HG03066 (cell line): Measurements from ENCODE around the gene LPAR1.

Source experiments
- ATAC-seq: cut with Tn5 transposase; IDR thresholded peaks from one replicate; pipeline ENCODE4 v1.9.1; 2021; ENCODE audit warnings: low read depth; ENCODE audit not compliant: unreplicated experiment

The LPAR1 gene

DNA sequence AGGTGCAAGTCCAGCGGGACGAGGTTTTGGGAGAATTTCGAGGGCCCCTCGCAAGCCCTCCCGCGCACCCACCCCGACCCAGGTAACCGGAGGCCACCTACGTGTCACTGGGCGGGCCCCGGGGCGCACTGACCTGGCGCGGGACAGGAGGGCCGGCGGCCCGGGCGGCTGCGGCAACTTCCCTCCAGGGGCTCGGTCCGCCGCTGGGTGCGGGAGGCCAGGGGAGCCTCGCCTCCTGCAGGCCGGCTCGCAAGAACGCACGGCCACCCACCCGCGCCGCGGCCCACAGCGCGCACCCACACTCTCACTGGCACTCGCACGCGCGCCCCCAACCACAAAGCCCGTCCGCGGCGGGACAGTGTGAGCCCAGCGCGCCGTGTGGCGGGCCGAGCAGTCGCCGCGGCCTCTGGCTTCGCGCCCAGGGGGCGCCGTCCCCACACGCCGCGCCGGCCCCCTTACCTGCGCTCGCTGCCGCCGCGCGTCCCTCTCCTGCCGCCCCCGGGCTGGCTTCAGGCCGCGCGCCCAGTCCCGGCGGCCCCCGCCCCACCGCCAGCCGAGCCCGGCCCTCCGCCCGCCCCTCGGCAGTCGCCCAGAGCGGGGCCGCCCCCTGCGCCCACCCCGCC is 451 bp downstream of the LPAR1 start:
- no peak for ATAC-seq

DNA sequence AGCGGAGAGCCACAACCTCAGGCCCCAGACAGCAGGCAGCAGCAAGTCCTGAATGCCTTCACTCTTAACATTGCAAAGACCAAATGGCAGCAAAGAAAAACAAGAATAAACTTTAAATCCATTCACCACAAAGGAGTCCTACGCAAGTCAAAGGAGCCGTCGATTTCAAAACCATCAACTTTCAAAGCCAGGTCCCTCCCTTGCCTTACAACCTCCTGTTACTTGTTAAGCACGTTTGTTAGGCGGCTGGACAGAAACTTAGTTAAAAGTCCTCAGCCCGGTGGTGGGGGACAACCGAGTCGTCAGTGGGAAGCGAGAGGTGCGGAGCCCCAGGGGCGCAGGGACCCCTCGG is 938 bp downstream of the LPAR1 start:
- no peak for ATAC-seq

DNA sequence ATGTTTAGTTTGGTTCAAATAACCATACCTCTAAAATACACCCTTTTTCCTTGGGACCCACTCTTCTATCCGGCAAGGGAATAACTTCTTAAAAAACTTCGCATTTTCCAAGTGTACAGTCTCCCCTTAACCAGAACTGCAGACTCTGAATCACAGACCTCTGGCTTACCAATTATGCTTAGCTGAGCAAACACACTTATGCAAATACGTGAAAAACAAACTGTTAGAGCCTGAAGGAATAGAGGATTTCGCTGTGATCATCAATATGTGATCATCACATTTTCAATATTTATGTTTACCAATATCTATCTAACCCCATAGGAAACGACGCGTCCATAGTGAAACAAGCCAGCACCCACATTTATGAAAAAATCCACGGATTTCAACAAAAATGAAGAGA is 1.3 kb downstream of the LPAR1 start:
- no peak for ATAC-seq

DNA sequence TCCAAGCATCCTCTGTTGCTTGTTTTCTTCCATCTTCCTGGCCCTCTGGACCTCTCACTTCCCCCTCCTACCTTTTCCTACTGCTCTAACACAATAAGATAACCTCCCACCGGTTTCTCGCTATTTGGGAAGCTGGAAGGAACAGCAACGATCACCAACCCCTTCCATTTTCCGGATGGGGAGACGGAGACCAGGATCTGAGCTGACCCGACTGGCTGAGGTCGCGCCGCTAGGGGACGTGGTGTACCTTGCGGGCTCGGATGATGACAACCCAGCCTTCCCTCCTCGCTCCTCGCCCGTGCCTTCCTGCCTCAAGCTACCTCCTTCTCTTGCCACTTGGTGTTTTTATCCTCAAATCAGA is 1.9 kb downstream of the LPAR1 start:
- no peak for ATAC-seq

DNA sequence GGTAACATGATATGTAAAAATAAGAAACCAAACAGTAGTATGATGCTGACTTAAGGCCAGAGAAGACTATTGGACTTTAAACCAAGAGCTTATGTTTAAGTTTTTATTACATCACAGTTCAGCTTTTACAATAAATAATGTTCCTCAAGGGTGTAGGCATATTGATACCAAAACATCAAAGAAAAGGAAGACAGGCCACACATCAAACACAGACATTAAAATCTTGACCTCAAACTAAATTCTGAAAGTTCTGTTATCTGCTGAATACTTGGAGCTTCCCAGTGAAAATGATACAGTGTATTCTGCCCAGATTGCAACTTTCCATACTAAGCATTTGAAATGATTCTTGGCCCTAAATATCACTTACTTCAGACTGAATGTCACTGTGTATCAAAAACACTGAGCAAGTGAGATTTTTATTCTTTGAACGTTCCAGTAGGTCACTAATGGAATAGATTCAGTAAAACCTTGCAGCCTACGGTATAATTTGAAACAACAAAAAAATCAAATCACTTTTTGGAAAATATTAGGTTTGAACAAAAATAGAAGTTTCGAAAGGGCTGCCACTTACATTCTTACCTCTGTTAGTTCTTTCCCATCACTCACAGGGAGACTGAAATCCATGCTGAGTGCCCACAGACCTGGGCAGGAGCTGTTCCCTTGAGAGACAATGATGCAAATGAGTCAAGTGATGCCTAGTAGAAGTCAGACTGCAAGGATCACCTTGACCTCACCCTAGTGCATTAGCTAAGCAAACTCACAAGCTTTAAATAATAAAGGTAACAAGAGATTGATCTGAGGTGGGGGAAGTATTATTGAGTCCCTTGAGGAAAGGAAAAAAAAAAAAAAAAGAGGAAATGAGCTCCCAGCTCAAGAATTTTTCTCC is 2.5 kb downstream of the LPAR1 start:
- no peak for ATAC-seq

DNA sequence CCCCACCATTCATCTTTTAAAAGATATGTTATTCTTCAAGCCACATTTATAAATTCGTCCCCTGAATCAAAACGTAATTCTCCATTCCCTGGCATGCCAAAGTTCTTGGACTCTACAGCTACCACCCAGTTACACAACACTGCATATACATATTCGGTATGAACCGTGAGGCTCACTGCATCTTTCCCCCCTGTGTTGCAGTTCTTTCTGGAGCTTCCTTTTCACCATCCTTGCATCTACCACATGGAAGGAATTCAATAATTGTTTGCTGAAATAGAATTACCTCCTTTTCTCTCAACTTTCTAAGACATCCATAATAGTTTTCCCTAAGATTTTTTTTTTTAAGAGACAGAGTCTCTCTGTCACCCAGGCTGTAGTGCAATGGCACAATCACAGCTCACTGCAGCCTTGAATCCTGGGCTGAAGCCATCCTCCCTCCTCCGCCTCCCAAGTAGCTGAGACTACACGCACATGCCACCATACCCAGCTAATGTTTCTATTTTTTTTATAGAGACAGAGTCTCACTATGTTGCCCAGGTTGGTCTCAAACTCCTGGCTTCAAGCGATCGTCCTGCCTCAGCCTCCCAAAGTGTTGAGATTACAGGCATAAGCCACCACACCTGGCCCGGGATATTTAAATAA is 3.3 kb downstream of the LPAR1 start:
- no peak for ATAC-seq

DNA sequence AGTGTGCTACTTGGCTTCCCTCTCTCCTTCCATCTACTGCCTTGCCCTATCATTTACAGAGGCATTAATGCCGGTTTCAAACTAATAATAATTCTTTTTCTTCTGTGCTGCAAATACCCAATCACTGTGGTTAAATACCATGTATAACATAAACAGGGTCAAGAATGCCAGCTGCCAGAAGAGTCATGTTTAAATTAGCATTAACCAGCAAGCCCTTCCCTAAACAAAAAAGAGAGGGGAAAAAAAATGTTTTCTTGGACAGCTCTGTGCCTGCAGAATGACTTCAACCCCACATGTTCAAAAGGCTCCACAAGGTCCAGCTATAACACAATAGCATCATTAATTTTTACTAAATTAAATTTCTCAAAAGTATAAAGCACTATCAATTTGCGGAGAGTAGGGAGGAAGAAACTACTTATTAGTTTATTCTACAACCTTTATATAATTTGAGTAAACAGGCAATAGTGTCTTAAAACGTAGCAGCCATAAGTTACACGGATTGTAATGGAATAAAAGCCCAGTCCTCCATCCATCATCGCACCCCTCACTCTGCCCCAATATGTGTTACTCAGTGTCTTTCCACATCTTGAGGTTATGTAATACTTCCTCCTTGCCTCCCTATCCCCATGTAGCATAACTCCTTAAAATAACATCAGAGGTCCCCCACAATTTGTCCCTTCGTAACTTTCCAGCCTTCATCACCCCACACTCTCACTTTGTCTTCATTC is 3.9 kb downstream of the LPAR1 start:
- ATAC-seq = no peak

DNA sequence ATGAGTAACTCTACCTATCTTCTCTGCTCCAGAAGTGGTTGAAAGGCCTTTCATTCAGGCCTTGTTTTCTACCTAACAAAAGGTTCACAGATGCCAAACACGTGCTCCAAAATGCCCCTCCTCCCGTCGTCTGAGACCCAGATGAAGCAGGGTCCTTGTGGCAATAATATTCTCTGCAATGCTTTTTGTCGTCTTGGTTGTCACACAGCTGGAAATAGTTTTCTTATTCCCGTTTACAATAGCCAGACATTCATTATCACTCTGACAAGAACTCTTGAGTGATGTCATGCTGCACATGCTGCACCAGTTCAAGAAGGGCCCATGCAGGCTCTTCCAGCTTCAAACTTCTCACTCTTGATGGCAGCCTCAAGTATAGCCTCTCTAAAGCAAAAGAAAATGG is 7.8 kb downstream of the LPAR1 start:
- ATAC-seq = no peak

DNA sequence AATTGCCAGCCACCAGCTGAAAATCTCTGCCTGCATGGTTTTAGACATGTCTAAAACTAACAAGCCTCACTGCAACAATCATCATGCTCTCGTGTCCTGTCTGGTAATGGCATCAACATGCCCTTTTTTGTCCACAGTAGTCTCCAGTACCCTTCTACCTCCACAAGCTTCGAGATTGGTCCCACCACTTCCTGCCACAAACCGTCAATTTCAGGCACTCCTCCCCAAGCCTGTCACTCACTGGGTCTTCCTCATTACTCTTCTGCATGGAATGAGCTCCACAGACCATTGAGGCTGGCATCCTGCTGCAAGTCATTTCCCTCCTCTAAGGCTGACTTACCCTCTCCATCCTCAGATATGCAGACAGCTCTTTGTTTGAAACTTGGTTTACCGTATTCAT is 9.0 kb downstream of the LPAR1 start:
- ATAC-seq = no peak

DNA sequence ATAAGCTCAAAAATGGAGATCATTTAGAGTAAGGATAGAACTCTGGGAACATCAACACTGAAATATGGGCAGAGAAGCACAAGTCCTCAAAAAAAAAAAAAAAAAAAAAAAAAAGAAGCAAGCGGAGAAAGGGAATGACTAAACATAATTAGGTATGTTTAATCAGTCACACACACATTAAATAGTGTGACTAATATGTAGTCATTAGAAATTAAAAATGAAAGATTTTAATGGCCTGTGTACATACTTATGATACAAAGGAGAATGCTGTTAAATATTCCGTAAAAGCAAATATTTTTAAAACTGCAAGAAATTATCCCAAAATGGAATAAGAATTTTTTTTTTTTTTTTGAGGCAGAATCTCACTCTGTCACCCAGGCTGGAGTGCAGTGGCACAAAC is 10.5 kb downstream of the LPAR1 start:
- ATAC-seq = no peak

DNA sequence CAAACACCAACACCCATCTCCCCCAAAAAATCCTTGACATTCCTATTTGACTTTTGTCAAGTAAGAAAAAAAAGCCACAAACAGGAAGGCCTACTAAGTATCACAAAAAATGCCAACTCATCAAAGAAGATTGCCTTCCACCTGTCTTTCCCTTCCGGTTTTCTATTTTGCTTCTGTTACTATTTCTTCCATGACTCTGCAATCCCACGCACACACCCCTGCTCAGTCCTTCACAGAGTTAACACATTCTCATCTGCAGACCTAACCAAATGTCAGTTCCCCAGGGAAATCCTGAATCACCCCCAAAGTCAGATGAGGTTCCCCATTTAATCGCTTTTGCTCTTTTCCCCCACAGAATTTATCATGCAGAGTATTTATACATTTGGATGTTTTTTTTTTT is 15.1 kb downstream of the LPAR1 start:
- no peak for ATAC-seq

DNA sequence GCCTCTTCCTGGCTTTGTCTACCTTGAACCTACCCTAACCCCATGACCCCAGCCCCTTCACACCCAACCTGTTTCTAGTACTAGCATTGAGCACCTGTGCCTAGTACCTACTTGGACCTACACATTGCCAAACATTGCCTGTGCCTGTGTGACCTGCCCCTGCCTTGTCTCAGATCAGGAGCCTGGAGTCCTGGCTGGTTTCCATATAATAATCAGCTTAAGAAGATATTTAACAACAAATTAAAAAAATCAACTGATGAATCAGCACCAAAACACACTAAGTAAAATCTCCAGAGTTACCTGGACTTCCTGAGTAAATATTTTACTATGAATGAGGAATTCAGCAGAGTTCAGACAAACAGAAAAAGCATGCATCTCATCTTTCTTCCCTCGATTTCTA is 17.7 kb downstream of the LPAR1 start:
- ATAC-seq = no peak

DNA sequence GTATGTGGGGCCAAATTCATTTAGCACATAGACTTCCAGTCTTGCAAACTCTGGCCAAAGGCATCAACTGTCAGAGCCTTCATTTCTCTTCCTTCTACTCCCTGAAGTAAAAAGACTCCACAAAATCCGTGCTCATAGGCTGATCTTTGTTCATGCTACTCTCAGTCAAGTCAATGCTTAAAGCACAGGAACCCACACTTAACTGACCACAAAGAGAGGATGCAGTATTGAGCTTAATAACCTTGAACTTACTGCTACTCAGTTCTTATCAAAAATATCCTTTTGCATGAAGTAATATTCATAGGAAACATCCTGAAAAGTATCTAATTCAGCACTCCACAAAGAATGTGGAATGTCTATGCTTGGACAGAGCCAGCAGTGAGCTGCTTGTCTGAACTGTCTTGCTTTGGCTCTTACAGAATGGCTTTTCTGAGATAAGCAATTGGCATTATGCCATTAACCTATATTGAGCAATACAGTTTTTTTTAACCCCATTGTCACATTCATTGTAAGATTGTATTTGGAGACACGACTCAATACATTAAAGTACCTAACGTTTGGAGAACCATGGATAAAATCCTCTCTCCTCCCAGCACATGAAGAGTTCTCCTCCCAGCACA is 21.7 kb downstream of the LPAR1 start:
- ATAC-seq = no peak

DNA sequence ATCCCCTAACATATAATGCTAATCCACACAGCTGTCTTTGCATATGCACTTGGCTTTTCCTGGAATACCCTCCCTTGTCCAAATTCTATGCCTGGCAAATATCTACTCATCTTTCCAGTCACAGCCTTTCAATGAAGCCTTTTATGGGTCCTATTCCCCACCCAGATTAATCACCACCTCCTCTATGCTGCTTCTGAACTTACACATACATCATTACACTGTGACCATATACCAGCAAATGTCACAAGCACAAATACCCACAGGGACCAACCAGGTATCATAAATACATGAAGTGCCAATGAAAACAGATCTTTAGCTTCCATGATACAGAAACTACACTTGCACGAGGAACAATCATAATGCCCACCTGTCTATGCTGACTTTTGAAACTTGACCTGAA is 22.3 kb downstream of the LPAR1 start:
- no peak for ATAC-seq

DNA sequence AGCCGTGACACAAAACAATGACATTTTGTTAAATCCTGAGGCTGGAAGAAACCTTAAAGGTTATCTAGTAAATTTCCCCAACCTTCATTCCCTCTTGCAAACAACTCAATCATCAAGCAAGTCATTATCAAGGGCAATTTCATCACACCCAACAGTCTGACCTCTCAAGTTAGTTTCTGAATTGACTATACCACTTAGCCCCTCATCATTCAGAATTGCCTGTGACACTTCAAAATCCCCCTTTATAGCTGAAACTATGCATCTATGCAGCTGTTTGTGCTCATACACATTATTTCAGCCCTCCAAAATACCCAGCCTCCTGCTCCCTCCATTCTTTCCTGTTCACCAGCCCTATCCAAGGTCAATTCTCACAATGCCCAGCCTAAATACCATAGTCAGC is 24.6 kb downstream of the LPAR1 start:
- no peak for ATAC-seq

DNA sequence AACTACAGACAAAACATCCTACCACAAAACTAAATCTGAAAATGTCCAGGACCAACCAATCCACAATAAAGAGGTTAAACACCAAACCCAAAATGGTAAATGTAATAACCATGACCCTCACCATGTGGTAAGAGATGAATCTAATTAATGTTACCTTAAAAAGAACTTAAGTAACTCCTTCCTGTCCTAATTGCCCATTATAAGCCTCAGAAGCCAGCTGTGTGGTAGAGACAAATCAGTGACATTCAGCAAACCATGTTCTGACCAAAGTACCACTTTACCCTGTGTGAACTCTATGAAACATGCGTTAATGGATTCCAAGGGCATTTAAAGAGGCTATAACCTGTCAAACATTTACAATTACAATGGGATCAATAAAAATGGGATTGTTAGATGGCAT is 25.0 kb downstream of the LPAR1 start:
- no peak for ATAC-seq

DNA sequence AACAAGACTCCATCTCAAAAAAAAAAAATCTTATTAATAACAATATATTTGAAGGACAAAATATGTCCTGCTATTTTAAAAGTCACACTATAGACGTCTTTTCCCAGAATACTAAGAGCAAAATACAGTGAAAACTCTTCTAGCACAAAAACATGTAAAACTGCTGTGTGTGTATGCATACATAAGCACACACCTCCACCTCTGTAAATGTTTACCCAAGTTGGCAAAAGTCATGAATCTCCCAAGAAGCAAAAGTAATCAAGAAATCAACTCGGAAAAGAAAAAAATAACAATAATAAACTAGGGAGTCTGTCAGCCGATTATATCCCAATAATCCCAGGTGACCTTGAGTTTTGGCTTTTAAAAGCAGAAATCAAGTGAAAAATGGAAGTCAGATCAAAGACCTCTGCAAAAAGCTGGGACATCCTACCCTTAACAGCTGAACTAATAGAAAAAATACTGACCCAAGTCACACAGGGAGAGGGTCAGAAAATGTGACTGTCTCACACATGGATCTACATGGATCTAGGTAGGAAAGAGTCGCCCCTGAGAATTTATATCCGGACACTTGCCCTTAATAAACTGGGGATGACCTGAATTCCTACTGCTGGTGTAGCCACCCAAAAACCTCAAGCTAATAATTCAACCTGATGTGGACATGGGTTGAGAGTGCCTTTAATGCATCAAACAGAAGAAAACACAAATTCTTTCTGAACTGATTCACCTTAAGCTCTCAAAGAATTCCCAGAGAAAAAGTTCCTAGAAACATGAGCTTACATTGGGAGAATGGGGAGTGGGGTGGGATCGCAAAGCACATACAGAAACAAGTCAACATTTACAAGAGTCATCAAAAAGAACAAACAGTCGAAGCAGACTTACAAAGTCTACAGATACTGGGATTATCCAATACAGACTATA is 29.9 kb downstream of the LPAR1 start:
- no peak for ATAC-seq

DNA sequence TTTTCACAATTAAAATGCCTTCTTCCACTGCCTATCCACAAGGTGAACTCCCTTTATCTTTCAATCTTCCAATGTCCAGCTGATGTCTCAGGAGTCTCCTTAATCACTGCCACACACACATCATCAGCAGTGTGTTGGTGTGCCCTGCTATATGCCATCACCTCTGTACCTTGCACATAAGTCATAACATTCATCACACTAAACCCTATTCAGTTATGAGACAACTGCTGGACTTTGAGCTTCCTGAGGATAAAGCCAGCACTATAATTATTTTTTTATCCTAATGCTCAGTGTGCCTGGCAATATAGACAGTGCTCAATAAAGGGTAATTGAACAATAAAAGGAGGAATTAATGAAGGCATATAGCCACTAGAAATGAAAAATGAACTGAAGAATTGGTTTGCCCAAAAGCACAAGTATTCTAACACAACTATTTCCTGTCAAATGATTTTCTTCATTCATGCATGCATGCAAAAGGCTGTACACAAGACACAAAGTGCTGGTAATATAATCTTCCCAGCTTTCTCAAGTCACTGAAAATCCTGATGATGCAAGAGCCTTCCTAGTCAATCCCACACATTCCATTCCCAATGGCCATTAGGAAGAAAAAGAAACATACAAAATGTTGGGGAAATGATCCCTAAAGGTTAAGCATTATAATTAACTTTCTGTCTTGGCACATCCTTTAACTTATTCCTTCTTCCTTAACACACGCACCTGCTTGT is 32.4 kb downstream of the LPAR1 start:
- ATAC-seq = no peak

DNA sequence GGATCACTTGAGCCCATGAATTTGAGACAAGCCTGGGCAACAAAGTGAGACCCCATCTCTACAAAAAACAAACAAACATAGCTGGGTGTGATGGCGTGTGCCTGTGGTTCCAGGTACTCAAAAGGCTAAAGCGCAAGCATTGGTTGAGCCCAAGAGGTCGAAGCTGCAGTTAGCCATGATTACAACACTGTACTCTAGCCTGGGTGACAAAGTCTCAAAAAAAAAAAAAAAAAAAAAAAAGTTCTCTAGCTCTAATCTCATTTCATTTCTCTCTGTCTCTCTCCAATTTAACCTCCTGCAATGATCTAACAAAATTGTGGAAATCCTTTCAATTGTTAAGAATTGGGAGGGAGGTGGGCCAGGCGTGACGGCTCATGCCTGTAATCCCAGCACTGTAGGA is 33.3 kb downstream of the LPAR1 start:
- ATAC-seq = no peak
